ENCODE data around the gene NEK10. TPM values are rescaled to one million over a fixed set of nuclear protein-coding genes. Genes with fewer than 3 reads are reported as not detected.

The NEK10 gene
- total and polyA plus RNA-seq, 2 of the 13 experiments (the other 11 are each of a cell fraction or from before 2014, with no cell fraction given) = 2.8 to 14.2 TPM

DNA sequence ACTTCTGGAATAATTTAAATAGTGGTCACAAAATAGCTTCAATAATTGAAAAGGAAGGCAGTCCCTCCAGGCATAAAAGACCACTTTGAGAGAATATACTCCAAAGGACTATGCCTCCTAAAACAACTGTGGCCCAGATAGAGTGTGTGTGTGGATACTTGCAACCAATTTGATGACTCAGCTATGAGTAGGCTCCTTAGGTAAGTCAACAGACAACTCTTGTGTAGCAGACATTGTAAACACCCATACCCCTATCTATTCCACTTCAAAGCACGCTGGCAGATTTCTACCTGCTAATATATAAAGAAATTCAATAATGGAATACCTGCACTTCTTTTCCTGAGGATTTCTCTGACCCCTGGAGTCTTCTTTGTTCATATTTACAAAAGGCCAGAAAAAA is 254.5 kb downstream of the NEK10 start (continued):
- no peak for TF ChIP-seq CTCF (CRISPR knock-in tag; IDR thresholded peaks at IDR 0.05)
- TF ChIP-seq THRA (CRISPR knock-in tag; IDR thresholded peaks at IDR 0.05; ENCODE audit: borderline replicate concordance) = no peak
- no peak for TF ChIP-seq DPF2 (CRISPR knock-in tag; IDR thresholded peaks at IDR 0.05; ENCODE audit: borderline replicate concordance, low read depth)
- no peak for TF ChIP-seq PRDM10 (CRISPR knock-in tag; IDR thresholded peaks at IDR 0.05; ENCODE audit: low read depth)
- TF ChIP-seq MEIS1 (CRISPR knock-in tag; IDR thresholded peaks at IDR 0.05; ENCODE audit: borderline replicate concordance) = no peak
- TF ChIP-seq FOSL1 (CRISPR knock-in tag; IDR thresholded peaks at IDR 0.05; ENCODE audit: borderline replicate concordance) = peak; percentile 67
- no peak for TF ChIP-seq RCOR2 (CRISPR knock-in tag; IDR thresholded peaks at IDR 0.05)
- no peak for TF ChIP-seq PAF1 (CRISPR knock-in tag; IDR thresholded peaks at IDR 0.05)
- TF ChIP-seq EP300 (IDR thresholded peaks at IDR 0.05; ENCODE audit: low read depth in 2 of 2, low read length in 2 of 2) = peak in 1 of 2 experiments; percentile 84; a peak in 2 of 4 replicates
- TF ChIP-seq EP300 (CRISPR knock-in tag; IDR thresholded peaks at IDR 0.05; ENCODE audit: borderline replicate concordance) = no peak
- no peak for TF ChIP-seq TMF1 (CRISPR knock-in tag; IDR thresholded peaks at IDR 0.05; ENCODE audit: low read depth)
- no peak for TF ChIP-seq ZNF746 (CRISPR knock-in tag; IDR thresholded peaks at IDR 0.05)
- no peak for TF ChIP-seq RFXANK (CRISPR knock-in tag; IDR thresholded peaks at IDR 0.05)
- TF ChIP-seq ZNF710 (CRISPR knock-in tag; IDR thresholded peaks at IDR 0.05; ENCODE audit: borderline replicate concordance) = no peak
- TF ChIP-seq, protein P1, sequence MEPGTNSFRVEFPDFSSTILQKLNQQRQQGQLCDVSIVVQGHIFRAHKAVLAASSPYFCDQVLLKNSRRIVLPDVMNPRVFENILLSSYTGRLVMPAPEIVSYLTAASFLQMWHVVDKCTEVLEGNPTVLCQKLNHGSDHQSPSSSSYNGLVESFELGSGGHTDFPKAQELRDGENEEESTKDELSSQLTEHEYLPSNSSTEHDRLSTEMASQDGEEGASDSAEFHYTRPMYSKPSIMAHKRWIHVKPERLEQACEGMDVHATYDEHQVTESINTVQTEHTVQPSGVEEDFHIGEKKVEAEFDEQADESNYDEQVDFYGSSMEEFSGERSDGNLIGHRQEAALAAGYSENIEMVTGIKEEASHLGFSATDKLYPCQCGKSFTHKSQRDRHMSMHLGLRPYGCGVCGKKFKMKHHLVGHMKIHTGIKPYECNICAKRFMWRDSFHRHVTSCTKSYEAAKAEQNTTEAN (CRISPR knock-in tag; conservative IDR thresholded peaks at IDR 0.05) = no peak
- no peak for TF ChIP-seq NFE2L1 (CRISPR knock-in tag; IDR thresholded peaks at IDR 0.05; ENCODE audit: borderline replicate concordance)
- no peak for TF ChIP-seq KLF9 (CRISPR knock-in tag; IDR thresholded peaks at IDR 0.05; ENCODE audit: low read depth)
- TF ChIP-seq TOPORS (CRISPR knock-in tag; IDR thresholded peaks at IDR 0.05) = no peak
- no peak for TF ChIP-seq ARNTL (CRISPR knock-in tag; IDR thresholded peaks at IDR 0.05)
- no peak for TF ChIP-seq ZNF234 (CRISPR knock-in tag; conservative IDR thresholded peaks at IDR 0.05)

All from HepG2 (cell line).